Ishikawa (cell line): ENCODE data around the gene TAL1.

ENCODE experiments used
- CEBPB ChIP-seq: IDR thresholded peaks from 2 replicates; pipeline ENCODE4 v1.6.1; 2012
- CREB1 ChIP-seq: IDR thresholded peaks from 2 replicates; pipeline ENCODE4 v1.6.1; 2012; ENCODE audit warnings: low read depth
- EGR1 ChIP-seq: IDR thresholded peaks from 2 replicates; pipeline ENCODE4 v1.6.1; 2012
- EP300 ChIP-seq: IDR thresholded peaks from 2 replicates; pipeline ENCODE4 v1.6.1; 2012; ENCODE audit warnings: borderline replicate concordance
- FOXM1 ChIP-seq: IDR thresholded peaks from 2 replicates; pipeline ENCODE4 v1.6.1; 2012; ENCODE audit warnings: low read depth, borderline replicate concordance
- MAX ChIP-seq: IDR thresholded peaks from 2 replicates; pipeline ENCODE4 v1.6.1; 2012
- NFIC ChIP-seq: IDR thresholded peaks from 2 replicates; pipeline ENCODE4 v1.6.1; 2012
- RAD21 ChIP-seq: IDR thresholded peaks from 2 replicates; pipeline ENCODE4 v1.6.1; 2012; ENCODE audit warnings: low read depth
- REST ChIP-seq: IDR thresholded peaks from 2 replicates; pipeline ENCODE4 v1.6.1; 2012; ENCODE audit warnings: low read depth, mild to moderate bottlenecking
- TAF1 ChIP-seq: IDR thresholded peaks from 2 replicates; pipeline ENCODE4 v1.6.1; 2012; ENCODE audit warnings: low read depth, mild to moderate bottlenecking
- TCF12 ChIP-seq: IDR thresholded peaks from 2 replicates; pipeline ENCODE4 v1.6.1; 2012; ENCODE audit warnings: low read depth
- TEAD4 ChIP-seq: IDR thresholded peaks from 2 replicates; pipeline ENCODE4 v1.6.1; 2012
- USF1 ChIP-seq: IDR thresholded peaks from 2 replicates; pipeline ENCODE4 v1.6.1; 2012
- YY1 ChIP-seq: IDR thresholded peaks from 2 replicates; pipeline ENCODE4 v1.6.1; 2012; ENCODE audit warnings: low read depth
- ZBTB7A ChIP-seq: IDR thresholded peaks from 2 replicates; pipeline ENCODE4 v1.6.1; 2012; ENCODE audit warnings: low read depth

The TAL1 gene

GRCh38 chr1:47181955-47182675 lies 49.9 kb downstream of the TAL1 start:
- TF ChIP-seq REST (peak; percentile 26; the same call in 1 of the 2 replicates), YY1 (no peak), TCF12 (no peak), CEBPB (no peak)

- TF ChIP-seq YY1 (no peak), REST (no peak), EGR1 (no peak), CREB1 (no peak), USF1 (no peak), ZBTB7A (no peak), RAD21 (no peak), TAF1 (no peak), CEBPB (no peak)
Observed at GRCh38 chr1:47181095-47181954, 50.7 kb downstream of the TAL1 start.

- no peak for TF ChIP-seq TEAD4
- TF ChIP-seq RAD21 = no peak
- TF ChIP-seq FOXM1 = no peak
- no peak for TF ChIP-seq TAF1
- no peak for TF ChIP-seq MAX
- no peak for TF ChIP-seq CEBPB
- TF ChIP-seq USF1 = no peak
- TF ChIP-seq EP300 = no peak
- TF ChIP-seq CREB1 = no peak
- no peak for TF ChIP-seq NFIC
- TF ChIP-seq YY1 = no peak
- TF ChIP-seq TCF12 = no peak
- TF ChIP-seq EGR1 = no peak
- TF ChIP-seq REST = no peak
- no peak for TF ChIP-seq ZBTB7A
Observed at GRCh38 chr1:47180603-47181094, 51.4 kb downstream of the TAL1 start.

GRCh38 chr1:47179988-47180563 lies 51.9 kb downstream of the TAL1 start:
- TF ChIP-seq YY1 (no peak), TCF12 (no peak), ZBTB7A (no peak), REST (no peak), NFIC (no peak), EP300 (no peak), MAX (no peak), USF1 (no peak), CEBPB (no peak), CREB1 (no peak), TEAD4 (no peak), FOXM1 (no peak), TAF1 (no peak), EGR1 (no peak), RAD21 (no peak)
